Stimulated activated CD4-positive, alpha-beta T cell treated with anti-CD3 and anti-CD28 coated beads, Interleukin-4, amount 100 ng/mL, for 24 hours (primary cell): ENCODE measurements around the gene CCL21.

Experiments
- DNase-seq: peaks from one replicate; pipeline ENCODE4 v3.0.0-alpha.2; 2020

Gene CCL21

DNA sequence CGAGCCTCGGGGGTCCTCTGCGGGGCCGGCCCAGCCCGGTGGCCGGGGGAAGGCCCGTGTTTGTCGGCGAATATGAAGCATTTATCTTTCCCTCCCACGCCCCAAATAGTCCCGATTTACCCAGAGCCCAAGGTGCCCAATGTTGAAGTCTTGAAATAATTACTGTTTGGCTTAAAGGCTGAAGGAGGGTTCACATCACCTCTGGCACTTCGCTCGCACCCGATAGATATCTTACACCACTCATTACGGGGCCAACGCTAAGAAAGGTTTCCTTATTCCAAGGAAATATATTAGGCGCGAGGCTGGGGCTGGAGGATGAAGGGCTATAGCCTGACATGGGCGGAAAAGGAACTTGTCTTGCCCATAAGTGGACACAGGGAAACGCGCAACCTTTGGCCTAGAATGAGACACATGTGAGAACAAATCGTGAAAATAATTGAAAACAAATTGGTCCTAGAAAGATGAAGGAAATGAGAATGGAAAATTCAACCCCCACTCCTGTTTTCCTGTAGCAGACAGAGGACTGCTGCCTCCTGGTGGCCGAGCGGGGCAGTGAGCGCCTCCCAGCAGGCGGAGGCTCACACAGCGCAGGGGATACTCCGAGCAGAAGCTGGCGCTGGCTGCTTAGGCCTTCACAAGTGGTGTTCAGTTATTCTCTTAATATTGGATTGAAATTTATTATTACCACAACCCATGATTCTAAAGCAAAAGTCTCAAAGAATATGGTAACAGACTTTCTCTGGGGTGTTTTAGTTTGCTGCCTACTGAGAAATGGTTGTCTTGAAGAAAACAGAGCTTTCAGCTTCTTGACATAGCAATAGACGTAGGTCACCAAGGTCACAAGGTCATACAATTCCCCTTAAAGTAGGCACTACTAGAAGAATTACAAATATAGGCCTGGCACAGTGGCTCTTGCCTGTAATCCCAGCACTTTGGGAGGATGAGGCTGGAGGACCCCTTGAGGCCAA, 7.9 kb downstream of the CCL21 start:
- peak; percentile 86 for DNase-seq

DNA sequence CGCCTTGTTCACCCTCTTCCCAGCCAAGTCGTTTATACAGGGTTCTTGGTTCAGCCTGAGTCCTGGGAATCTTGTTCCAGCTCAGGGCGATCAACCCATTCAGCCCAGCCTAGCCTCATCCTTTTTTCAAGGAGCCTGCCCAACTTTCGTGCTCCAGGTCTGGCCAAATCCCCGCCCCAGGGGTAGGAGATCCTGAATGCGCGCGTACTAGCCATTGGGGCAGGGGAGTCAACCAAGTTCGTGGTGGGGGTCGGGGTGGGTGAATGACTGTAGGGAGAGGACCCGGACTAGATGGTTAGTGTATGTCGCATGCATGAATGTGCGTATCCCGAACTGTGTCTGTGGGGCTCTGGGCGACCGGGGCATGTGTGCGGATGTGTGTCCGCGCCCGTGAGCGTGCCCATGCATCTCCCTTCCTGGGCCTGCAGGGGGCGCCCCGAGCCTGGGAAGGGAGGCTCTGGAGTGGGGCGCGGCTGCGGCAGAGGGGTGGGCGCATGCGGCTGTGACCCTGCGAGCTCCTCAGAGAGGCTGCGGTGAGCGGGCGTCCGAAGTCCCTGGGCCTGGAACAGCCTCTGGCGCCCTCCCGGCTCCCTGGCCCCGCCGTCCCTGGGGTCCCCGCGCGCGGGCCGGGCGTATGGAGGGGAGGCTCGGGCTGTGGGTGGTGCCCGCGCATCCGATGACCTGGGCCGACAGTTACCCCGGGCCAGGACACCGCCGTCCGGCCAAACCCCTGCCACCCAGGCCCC, 8.7 kb downstream of the CCL21 start:
- peak; percentile 80 for DNase-seq

- DNase-seq = no peak
Observed at GRCh38 chr9:34694811-34695210, 15.1 kb downstream of the CCL21 start.

- DNase-seq = no peak
Observed at GRCh38 chr9:34693560-34693959, 16.4 kb downstream of the CCL21 start.

DNA sequence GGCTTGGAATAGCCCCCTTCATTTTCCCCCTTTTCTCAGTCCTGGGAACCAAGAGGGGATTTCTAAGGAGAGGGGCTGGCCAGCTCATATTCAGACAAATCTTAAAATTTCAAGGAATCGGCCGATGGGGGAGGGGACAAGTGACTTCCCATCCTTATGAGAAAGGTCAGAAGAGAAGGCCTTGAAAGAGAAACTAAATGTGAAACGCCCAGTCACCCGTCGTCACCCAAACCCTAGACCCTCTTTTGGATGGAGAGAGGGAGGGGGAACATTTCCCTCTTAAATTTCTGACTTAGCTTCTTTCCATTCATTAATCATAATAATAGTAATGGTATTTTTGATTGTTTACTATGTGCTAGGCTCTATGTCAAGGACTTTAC, 18.0 kb downstream of the CCL21 start:
- DNase-seq = no peak

DNA sequence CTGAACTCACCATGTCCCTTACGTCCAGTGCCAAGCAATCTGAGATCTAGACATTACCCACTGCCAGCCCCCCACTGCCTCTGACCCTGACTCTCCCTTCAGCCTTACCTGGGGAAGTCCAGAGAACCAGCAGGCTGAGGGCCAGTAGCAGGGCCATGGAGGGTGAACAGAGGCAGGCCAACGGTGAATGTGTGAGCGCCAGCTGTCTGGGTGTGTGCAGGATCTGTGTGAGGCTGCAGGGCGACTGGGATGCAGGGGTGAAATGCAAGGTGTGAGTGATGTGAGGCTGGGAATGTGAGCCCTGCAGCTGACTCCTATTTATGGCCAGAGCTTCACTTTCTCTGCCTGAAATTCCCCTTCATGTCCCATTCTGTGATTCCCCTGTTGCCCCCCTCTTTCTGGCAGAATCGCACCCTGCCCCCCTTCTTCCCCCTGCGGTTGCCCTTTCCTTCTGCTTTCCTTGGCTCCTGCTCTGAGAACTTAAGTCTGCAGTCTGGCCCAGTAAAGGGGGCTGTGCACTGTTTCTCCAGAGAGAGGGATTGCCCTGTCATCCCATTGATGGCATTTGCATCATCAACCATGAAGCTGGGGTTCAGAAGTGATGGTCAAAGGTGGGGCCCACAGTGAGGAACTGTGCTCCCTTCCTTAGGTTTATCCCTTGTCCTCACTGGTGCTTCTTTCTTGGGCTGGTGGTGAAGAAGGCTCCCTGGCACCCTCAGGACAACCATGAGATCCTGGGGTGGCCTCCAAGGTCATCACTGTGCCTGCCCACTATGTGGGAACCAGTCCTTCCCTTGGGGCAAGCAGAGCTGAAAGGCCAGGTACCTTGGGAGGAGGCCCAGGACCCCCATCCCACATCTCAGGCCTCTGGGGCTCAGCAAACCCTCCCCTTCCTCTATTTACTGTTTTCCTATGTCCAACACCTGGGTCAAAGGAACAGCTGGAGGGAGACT, 18.7 kb downstream of the CCL21 start, which contains the start of gene CCL19:
Gene CCL19, minus strand, starts transcription at position 294 of the 953 bp plus-strand sequence. Its CDS starts 137 bp downstream, at position 157.
- DNase-seq = no peak

- no peak for DNase-seq
Observed at GRCh38 chr9:34689512-34689911, 20.4 kb downstream of the CCL21 start.

GRCh38 chr9:34689116-34689470, 20.8 kb downstream of the CCL21 start:
- no peak for DNase-seq

GRCh38 chr9:34688329-34689115, 21.4 kb downstream of the CCL21 start:
- DNase-seq = no peak

DNA sequence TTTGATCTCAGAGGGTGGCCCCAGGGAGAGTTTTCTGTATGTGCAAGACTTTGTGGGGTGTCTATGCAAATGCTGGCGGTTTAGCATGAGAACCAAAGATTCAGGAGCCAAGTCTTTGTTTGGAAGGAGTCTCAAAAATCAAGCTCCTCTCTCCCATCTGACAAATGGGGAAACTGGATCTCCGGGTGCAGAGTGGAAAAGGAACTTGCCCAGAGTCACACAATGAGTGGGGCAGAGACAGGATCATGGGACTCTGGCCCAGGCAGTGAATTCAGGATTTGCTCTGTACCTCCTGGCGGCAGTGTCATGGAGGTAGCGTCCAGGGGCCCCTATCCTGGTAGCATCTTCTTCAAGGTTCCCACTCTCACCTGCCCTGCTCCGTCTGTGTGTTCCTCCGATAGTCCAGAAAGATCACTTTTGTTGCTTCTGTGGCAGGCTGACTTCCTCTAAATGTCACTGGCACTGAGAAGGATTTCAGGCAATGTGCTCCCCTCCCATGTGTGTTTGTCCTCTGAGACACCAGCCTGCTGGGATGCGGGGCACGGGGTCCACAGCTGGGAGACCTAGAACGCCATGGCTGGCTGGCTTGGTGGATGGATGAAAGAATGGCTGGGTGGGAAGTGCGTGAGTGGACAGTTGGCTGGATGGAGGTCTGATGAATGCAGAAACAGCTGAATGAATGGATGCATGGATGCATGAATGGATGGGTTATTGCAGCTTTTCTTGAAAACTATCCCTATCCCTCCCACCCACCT, 22.5 kb downstream of the CCL21 start:
- DNase-seq = no peak

GRCh38 chr9:34686732-34687131, 23.2 kb downstream of the CCL21 start:
- DNase-seq = no peak

GRCh38 chr9:34686231-34686630, 23.7 kb downstream of the CCL21 start:
- no peak for DNase-seq

DNA sequence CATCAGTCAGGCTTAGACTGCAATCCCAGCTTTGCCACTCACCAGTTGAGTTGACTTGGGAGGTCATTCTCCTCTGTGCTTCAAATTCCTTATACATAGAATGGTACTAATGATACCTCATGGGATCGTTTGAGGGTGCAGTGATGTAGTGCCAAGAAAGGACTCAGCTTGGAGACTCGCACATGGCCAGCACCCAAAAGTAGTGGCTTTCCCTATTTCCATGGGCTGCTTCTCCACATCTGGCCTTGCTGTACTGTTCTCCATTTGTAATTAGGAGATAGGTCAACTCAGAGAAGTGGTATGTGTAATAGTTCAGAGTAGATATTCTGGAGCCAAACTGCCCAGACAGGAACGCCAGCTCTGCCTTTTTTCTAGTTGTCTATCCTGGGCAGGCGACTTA, 24.3 kb downstream of the CCL21 start:
- DNase-seq = no peak

GRCh38 chr9:34684816-34685215, 25.1 kb downstream of the CCL21 start:
- no peak for DNase-seq

- peak; percentile 52 for DNase-seq
Observed at GRCh38 chr9:34684145-34684544, 25.8 kb downstream of the CCL21 start.

- DNase-seq = no peak
Observed at GRCh38 chr9:34675869-34676268, 34.1 kb downstream of the CCL21 start.

- peak; percentile 63 for DNase-seq
Observed at GRCh38 chr9:34675048-34675714, 34.8 kb downstream of the CCL21 start.

GRCh38 chr9:34674440-34674839, 35.5 kb downstream of the CCL21 start:
- no peak for DNase-seq

- no peak for DNase-seq
Observed at GRCh38 chr9:34671307-34671706, 38.6 kb downstream of the CCL21 start.

GRCh38 chr9:34669809-34670562, 40.0 kb downstream of the CCL21 start:
- DNase-seq = no peak
